Stimulated activated CD8-positive, alpha-beta memory T cell treated with anti-CD3 and anti-CD28 coated beads, Interleukin-2, amount 100 ng/mL, for 1 hour (primary cell): ENCODE results near the gene ADCY5.

Experiments used
- DNase-seq, 2 donors: peaks; one replicate each; pipeline ENCODE4 v3.0.0-alpha.2; 2020; ENCODE audit warnings: low read depth in 2 of 2

Gene ADCY5

GRCh38 chr3:123369085-123369484 lies 79.8 kb downstream of the ADCY5 start:
- DNase-seq = no peak

GRCh38 chr3:123367467-123368154 lies 81.3 kb downstream of the ADCY5 start:
- DNase-seq = no peak

GRCh38 chr3:123365450-123366143 lies 83.3 kb downstream of the ADCY5 start:
- DNase-seq = no peak

- no peak for DNase-seq
Observed at GRCh38 chr3:123361071-123361470, 87.8 kb downstream of the ADCY5 start.

- no peak for DNase-seq
Observed at GRCh38 chr3:123357275-123357674, 91.6 kb downstream of the ADCY5 start.

GRCh38 chr3:123353850-123354233 lies 95.0 kb downstream of the ADCY5 start:
- no peak for DNase-seq

- no peak for DNase-seq
Observed at GRCh38 chr3:123353227-123353849, 95.6 kb downstream of the ADCY5 start.

GRCh38 chr3:123352134-123352554 lies 96.7 kb downstream of the ADCY5 start:
- no peak for DNase-seq

GRCh38 chr3:123351501-123351900 lies 97.4 kb downstream of the ADCY5 start:
- no peak for DNase-seq

GRCh38 chr3:123350971-123351370 lies 97.9 kb downstream of the ADCY5 start:
- no peak for DNase-seq

- no peak for DNase-seq
Observed at GRCh38 chr3:123349566-123350435, 99.1 kb downstream of the ADCY5 start.

- no peak for DNase-seq
Observed at GRCh38 chr3:123349201-123349535, 99.7 kb downstream of the ADCY5 start.

- DNase-seq = no peak
Observed at GRCh38 chr3:123348471-123349200, 100.3 kb downstream of the ADCY5 start.

GRCh38 chr3:123347691-123348264 lies 101.1 kb downstream of the ADCY5 start:
- no peak for DNase-seq

GRCh38 chr3:123347205-123347604 lies 101.7 kb downstream of the ADCY5 start:
- no peak for DNase-seq

- DNase-seq = no peak
Observed at GRCh38 chr3:123346021-123346420, 102.9 kb downstream of the ADCY5 start.

- DNase-seq = no peak
Observed at GRCh38 chr3:123344907-123345594, 103.8 kb downstream of the ADCY5 start.

GRCh38 chr3:123344175-123344906 lies 104.5 kb downstream of the ADCY5 start:
- DNase-seq = no peak

- DNase-seq = no peak
Observed at GRCh38 chr3:123343296-123344174, 105.4 kb downstream of the ADCY5 start.
